Sigmoid colon (tissue), 7 donors: ENCODE results near the gene RPL10. TPM values are rescaled to one million over a fixed set of nuclear protein-coding genes. Genes with fewer than 3 reads are reported as not detected.
A peak's percentile ranks its signal among the peaks of the same experiment; 100 is the strongest.

ENCODE experiments used
- DNase-seq: peaks from one replicate; pipeline ENCODE4 v3.0.0-alpha.2; 2019
- H3K27ac ChIP-seq, 4 donors: fragments of 200-600 bp; sonication (generic); one replicate each; pipeline ENCODE4 v1.5.1; 2016 to 2019; ENCODE audit warnings: mild to moderate bottlenecking in 1 of 4
- H3K27me3 ChIP-seq, 3 donors: fragments of 200-600 bp; sonication (generic); one replicate each; pipeline ENCODE4 v1.5.1; 2019; ENCODE audit warnings: mild to moderate bottlenecking in 1 of 3
- H3K36me3 ChIP-seq, 4 donors: fragments of 200-600 bp; sonication (generic); one replicate each; pipeline ENCODE4 v1.5.1; 2016 to 2019
- H3K4me1 ChIP-seq, 4 donors: fragments of 200-600 bp; sonication (generic); one replicate each; pipeline ENCODE4 v1.5.1; 2017 to 2019
- H3K4me3 ChIP-seq, 4 donors: fragments of 200-600 bp; sonication (generic); one replicate each; pipeline ENCODE4 v1.5.1; 2017 to 2019; ENCODE audit warnings: mild to moderate bottlenecking in 2 of 4, moderate library complexity in 1 of 4
- H3K9me3 ChIP-seq, 4 donors: fragments of 200-600 bp in 3 of 4; sonication (generic) in 3 of 4; one replicate each; pipeline versions ENCODE4 v1.5.1 to v1.6.1; 2013 to 2019
- EP300 ChIP-seq, 4 donors: sonication (generic); formaldehyde crosslinking; IDR thresholded peaks; one replicate each; pipeline ENCODE4 v1.6.1; 2017; ENCODE audit warnings: antibody characterized with exemption in 4 of 4
- POLR2A ChIP-seq, 2 donors: fragments of 450-650 bp; IDR thresholded peaks; one replicate each; pipeline ENCODE4 v1.6.1; 2016; ENCODE audit warnings: antibody characterized with exemption in 2 of 2, mild to moderate bottlenecking in 2 of 2, moderate library complexity in 2 of 2
- POLR2AphosphoS5 ChIP-seq, 4 donors: sonication (generic); formaldehyde crosslinking; IDR thresholded peaks; one replicate each; pipeline ENCODE4 v1.6.1; 2017; ENCODE audit warnings: antibody characterized with exemption in 4 of 4
- WGBS, 2 donors: extraction: QIAGEN DNeasy Blood & Tissue Kit; methylation state at CpG; one replicate each; pipeline ENCODE4 v1.1.7; 2013; 5-methylcytosine and 5-hydroxymethylcytosine counted together
- intact Hi-C: fragments of 100-400 bp; cut with DNase I; formaldehyde crosslinking; loops from one replicate; pipeline ENCODE4 v1.15.1; 2023
- polyA plus RNA-seq, 3 donors: library from polyadenylated mRNA; stranded (reverse); fragments of 200-250 nt; gene quantifications; one replicate each; pipeline ENCODE4 v1.2.3, GENCODE V29; 2013
- total RNA-seq, 4 donors: library from RNA; depleted of rRNA; stranded (reverse); fragments of >200 nt; gene quantifications; one replicate each; pipeline ENCODE4 v1.1.0, GENCODE V29; 2016
- TF ChIP-seq, protein P1 (sequence below), 4 experiments: fragments of 450-650 bp in 3 of 4; fragments of 200-600 bp in 1 of 4; IDR thresholded peaks; one replicate each; pipeline ENCODE4 v1.5.1; 2016 to 2019; ENCODE audit warnings: antibody characterized with exemption in 4 of 4, mild to moderate bottlenecking in 3 of 4, moderate library complexity in 2 of 4
- donor health status: healthy with polysubstance abuse.
- donor health status: Bipolar disorder and iron deficiency.
- donor health status: healthy.

RPL10 gene
- total and polyA plus RNA-seq, 7 donors, result 3,138 to 8,651 (median 5,003) TPM

DNA sequence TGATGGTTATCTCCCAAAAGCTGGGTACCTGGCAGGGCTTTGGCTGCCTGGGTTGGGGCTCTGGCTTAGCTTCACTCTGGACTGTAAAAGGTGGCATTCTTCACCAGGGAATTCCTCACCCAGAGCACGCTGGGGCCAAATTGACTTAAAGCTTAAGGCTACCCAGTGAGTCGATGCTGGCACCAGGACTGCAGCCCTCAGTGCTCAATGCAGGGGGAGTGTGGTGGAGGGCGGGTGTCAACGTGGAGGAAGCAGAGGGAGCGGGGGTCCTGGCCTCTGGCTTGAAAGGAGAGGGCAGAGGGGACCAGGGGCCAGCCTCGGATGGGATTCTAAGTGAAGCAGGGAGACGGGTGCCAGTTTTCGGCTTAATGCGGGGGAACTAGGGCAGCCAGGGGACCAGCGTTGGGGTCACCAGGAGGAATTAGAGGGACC, 45.3 kb downstream of the RPL10 start:
- H3K4me1 ChIP-seq, result peaks cover 0 to 34% (median 28%) of the 10 kb centered on the region in 4 donors

DNA sequence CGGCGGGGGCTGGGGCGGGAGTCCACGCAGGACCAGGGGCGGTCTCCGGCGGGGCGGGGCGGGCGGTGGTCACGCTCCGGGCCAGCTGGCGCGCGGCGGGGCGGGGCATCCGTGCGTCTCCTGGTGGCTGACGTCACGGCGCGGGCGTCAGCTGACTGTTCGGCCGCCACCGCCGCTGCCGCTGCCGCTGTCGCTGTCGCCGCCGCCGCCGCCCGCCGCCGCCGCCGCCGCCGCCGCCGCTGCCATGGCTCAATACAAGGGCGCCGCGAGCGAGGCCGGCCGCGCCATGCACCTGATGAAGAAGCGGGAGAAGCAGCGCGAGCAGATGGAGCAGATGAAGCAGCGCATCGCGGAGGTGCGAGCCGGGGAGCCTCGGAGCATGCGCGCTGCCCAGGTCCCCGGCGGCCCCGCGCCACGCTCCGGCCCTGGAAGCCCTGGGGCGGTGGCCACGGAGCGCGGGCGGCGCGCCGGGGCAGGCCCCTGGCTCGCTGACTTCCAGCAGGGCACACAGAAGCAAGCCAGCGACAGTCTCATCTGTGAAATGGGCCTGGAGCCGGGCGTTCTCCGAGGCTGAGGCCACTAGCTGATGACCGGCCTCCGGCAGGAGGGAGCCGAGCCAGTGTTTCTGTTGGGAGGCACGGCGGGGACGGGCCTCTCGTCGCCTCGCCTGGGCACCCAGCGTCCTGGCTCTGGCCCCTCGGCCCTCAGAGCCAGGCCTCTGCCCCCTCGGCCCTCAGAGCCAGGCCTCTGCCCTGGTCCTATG, 46.0 kb downstream of the RPL10 start, which contains the start of gene FAM50A:
FAM50A (plus strand) TSS at position 150 of the 763 bp plus-strand sequence; CDS start at position 245, 95 bp downstream.
- TF ChIP-seq POLR2AphosphoS5 (IDR thresholded peaks at IDR 0.05) (peak in 3 of 4 donors; percentile 24 to 39 (median 32)), EP300 (IDR thresholded peaks at IDR 0.05) (no peak)
- Histone ChIP-seq H3K4me1 (peaks cover 0 to 30% (median 22%) of the 10 kb centered on the region in 4 donors), H3K27me3 (no peaks in the 10 kb centered on the region), H3K9me3 (no peaks in the 10 kb centered on the region), H3K27ac (peak within 1 kb of the TSS; percentile 87 to 89 (median 88)), H3K4me3 (peak within 1 kb of the TSS; percentile 39 to 62 (median 60)), H3K36me3 (peaks cover 7 to 46% (median 26%) of the 10 kb centered on the region in 4 donors)
- intact Hi-C loops, result no loop called here
- peak; percentile 91 for DNase-seq
- 1 to 4% methylated on average over 94 of the region's 94 CpGs for WGBS, 2 donors

More for the DNA sequence above, 45.3 kb downstream of the RPL10 start:
- 19 to 24% methylated on average over 10 of the region's 10 CpGs for WGBS, 2 donors
- H3K36me3 ChIP-seq, result peaks cover under 1 to 39% (median 20%) of the 10 kb centered on the region in 4 donors
- TF ChIP-seq, protein P1, sequence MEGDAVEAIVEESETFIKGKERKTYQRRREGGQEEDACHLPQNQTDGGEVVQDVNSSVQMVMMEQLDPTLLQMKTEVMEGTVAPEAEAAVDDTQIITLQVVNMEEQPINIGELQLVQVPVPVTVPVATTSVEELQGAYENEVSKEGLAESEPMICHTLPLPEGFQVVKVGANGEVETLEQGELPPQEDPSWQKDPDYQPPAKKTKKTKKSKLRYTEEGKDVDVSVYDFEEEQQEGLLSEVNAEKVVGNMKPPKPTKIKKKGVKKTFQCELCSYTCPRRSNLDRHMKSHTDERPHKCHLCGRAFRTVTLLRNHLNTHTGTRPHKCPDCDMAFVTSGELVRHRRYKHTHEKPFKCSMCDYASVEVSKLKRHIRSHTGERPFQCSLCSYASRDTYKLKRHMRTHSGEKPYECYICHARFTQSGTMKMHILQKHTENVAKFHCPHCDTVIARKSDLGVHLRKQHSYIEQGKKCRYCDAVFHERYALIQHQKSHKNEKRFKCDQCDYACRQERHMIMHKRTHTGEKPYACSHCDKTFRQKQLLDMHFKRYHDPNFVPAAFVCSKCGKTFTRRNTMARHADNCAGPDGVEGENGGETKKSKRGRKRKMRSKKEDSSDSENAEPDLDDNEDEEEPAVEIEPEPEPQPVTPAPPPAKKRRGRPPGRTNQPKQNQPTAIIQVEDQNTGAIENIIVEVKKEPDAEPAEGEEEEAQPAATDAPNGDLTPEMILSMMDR (IDR thresholded peaks at IDR 0.05), result no peak
- TF ChIP-seq EP300 (IDR thresholded peaks at IDR 0.05) (no peak), POLR2AphosphoS5 (IDR thresholded peaks at IDR 0.05) (no peak), POLR2A (IDR thresholded peaks at IDR 0.05) (no peak)
- no peaks in the 10 kb centered on the region for H3K27me3 ChIP-seq
- peak overlapping the region; percentile 10 to 62 (median 60) for H3K4me3 ChIP-seq
- H3K27ac ChIP-seq, result peak overlapping the region; percentile 87 to 89 (median 88)
- H3K9me3 ChIP-seq, result no peaks in the 10 kb centered on the region
- intact Hi-C loops, result no loop called here
- DNase-seq, result no peak

DNA sequence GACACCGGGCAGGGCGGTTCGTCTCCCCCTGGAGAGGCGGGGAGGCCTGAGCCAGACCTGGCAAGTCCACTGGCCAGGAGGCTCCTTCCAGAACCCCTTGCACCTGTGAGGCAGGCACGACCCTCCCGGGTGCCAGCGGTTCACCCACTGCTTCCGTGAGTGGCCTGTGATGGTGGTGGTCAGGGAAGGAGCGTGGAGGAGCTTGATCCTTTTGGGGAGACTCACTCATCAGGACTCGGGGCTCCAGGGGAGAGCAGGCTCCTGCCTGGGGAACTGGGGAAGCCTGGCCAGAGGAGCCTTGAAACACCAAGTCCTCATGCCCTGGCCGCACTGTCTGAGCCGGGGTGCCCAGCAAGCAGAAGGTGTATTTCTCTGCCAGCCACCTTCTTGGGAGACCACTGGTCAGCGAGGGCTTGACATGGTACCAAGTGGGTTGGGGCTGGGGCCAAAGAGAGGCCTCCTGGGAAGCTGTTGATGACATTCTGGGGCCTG, 46.6 kb downstream of the RPL10 start:
- peak overlapping the region; percentile 39 to 62 (median 60) for H3K4me3 ChIP-seq
- H3K4me1 ChIP-seq, result peaks cover 0 to 30% (median 19%) of the 10 kb centered on the region in 4 donors
- H3K27ac ChIP-seq, result peak overlapping the region; percentile 87 to 89 (median 88)
- DNase-seq, result no peak
- no peaks in the 10 kb centered on the region for H3K9me3 ChIP-seq
- intact Hi-C loops, result no loop called here
- WGBS, 2 donors, result 36 to 69% methylated on average over 13 of the region's 13 CpGs
- TF ChIP-seq EP300 (IDR thresholded peaks at IDR 0.05) (no peak), POLR2A (IDR thresholded peaks at IDR 0.05) (no peak), POLR2AphosphoS5 (IDR thresholded peaks at IDR 0.05) (no peak)
- TF ChIP-seq, protein P1 (IDR thresholded peaks at IDR 0.05), result no peak
- no peaks in the 10 kb centered on the region for H3K27me3 ChIP-seq
- H3K36me3 ChIP-seq, result peaks cover 8 to 52% (median 28%) of the 10 kb centered on the region in 4 donors

DNA sequence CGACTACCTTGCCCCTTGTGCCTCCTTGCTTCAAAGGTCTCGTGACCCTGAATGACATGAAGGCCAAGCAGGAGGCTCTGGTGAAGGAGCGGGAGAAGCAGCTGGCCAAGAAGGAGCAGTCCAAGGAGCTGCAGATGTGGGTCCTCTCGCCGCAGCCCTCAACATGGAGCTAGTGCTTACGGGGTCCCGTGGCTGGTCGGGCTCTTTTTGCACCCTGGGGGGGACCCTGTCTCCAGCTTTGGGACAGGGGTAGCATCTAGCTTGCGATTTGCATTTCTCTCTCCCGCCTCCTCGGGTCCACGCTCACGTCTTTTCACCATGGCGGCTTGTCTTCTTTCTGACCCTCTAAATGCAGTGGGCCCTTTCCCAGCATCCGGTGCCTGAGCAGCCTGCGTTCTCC, 47.6 kb downstream of the RPL10 start:
- no peak overlapping the region for H3K27ac ChIP-seq
- H3K27me3 ChIP-seq, result no peaks in the 10 kb centered on the region
- peaks cover 0 to 30% (median 19%) of the 10 kb centered on the region in 4 donors for H3K4me1 ChIP-seq
- DNase-seq, result no peak
- no peaks in the 10 kb centered on the region for H3K9me3 ChIP-seq
- 96 to 97% methylated on average over 16 of the region's 16 CpGs for WGBS, 2 donors
- H3K4me3 ChIP-seq, result no peak overlapping the region
- intact Hi-C loops, result no loop called here
- H3K36me3 ChIP-seq, result peaks cover 8 to 52% (median 26%) of the 10 kb centered on the region in 4 donors
- TF ChIP-seq, protein P1 (IDR thresholded peaks at IDR 0.05), result no peak
- TF ChIP-seq EP300 (IDR thresholded peaks at IDR 0.05), result no peak
- no peak for TF ChIP-seq POLR2A (IDR thresholded peaks at IDR 0.05)
- TF ChIP-seq POLR2AphosphoS5 (IDR thresholded peaks at IDR 0.05), result no peak

DNA sequence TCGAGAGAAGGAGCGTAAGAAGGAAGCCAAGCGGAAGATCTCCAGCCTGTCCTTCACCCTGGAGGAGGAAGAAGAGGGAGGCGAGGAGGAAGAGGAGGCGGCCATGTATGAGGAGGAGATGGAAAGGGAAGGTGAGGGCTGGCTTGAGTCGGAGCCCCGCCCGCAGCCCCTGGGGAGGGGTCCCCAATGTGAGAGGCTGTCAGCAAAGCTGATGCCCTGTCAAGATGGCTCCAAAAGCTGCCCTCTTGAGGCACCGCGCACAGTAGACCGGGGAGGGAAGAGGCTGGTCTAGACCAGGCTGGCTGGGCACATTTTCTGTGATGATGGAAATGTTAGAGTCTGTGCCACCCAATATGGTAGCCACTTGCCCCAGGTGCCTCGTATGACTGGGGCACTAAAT, 48.3 kb downstream of the RPL10 start:
- intact Hi-C loops, result no loop called here
- WGBS, 2 donors, result 94 to 96% methylated on average over 12 of the region's 12 CpGs
- H3K9me3 ChIP-seq, result no peaks in the 10 kb centered on the region
- TF ChIP-seq POLR2AphosphoS5 (IDR thresholded peaks at IDR 0.05) (no peak), EP300 (IDR thresholded peaks at IDR 0.05) (no peak), POLR2A (IDR thresholded peaks at IDR 0.05) (no peak)
- TF ChIP-seq, protein P1 (IDR thresholded peaks at IDR 0.05), result no peak
- DNase-seq, result no peak
- no peak overlapping the region for H3K27ac ChIP-seq
- no peaks in the 10 kb centered on the region for H3K27me3 ChIP-seq
- H3K4me3 ChIP-seq, result no peak overlapping the region
- H3K36me3 ChIP-seq, result peaks cover 8 to 48% (median 21%) of the 10 kb centered on the region in 4 donors
- H3K4me1 ChIP-seq, result peaks cover 0 to 30% (median 19%) of the 10 kb centered on the region in 4 donors
